Type B pancreatic cell (in vitro differentiated cells): ENCODE data around the gene ZFP82. TPM values are rescaled to one million over a fixed set of nuclear protein-coding genes. Genes with fewer than 3 reads are reported as not detected.

Source experiments
- DNase-seq: peaks from one replicate; pipeline ENCODE4 v3.0.0; 2021; ENCODE audit warnings: mixed read lengths; ENCODE audit not compliant: unreplicated experiment; ENCODE audit errors: extremely low spot score
- H3K27ac Mint-ChIP-seq: 2 replicates; pipeline ENCODE4 v1.8.0; 2021; ENCODE audit warnings: mild to moderate bottlenecking, mixed read lengths
- H3K27me3 Mint-ChIP-seq: 2 replicates; pipeline ENCODE4 v1.8.0; 2021; ENCODE audit warnings: mixed read lengths
- H3K36me3 Mint-ChIP-seq: 2 replicates; pipeline ENCODE4 v1.8.0; 2021; ENCODE audit warnings: mixed read lengths
- H3K4me1 Mint-ChIP-seq: one replicate; pipeline ENCODE4 v1.8.0; 2021; ENCODE audit warnings: mixed read lengths; ENCODE audit not compliant: unreplicated experiment
- H3K4me3 Mint-ChIP-seq: 2 replicates; pipeline ENCODE4 v1.8.0; 2021; ENCODE audit warnings: mild to moderate bottlenecking, mixed read lengths
- H3K9me3 Mint-ChIP-seq: 2 replicates; pipeline ENCODE4 v1.8.0; 2021; ENCODE audit warnings: mixed read lengths
- CTCF ChIP-seq: fragments of 200-600 bp; sonication (generic); conservative IDR thresholded peaks from 2 replicates; pipeline ENCODE4 v1.5.0; 2021; ENCODE audit warnings: antibody characterized with exemption, mild to moderate bottlenecking
- total RNA-seq: library from RNA; stranded (reverse); gene quantifications from 2 replicates; pipeline ENCODE4 v1.2.1, GENCODE V29; 2021; ENCODE audit warnings: low replicate concordance

Gene ZFP82
- total RNA-seq, 1 donor from 2014 or later = 13.0 TPM

- DNase-seq = no peak
- H3K27ac Mint-ChIP-seq = no peak overlapping the region
- peaks cover 68% of the 10 kb centered on the region for H3K36me3 Mint-ChIP-seq
- H3K4me3 Mint-ChIP-seq = no peak overlapping the region
- no peaks in the 10 kb centered on the region for H3K27me3 Mint-ChIP-seq
- no peak for TF ChIP-seq CTCF
- H3K4me1 Mint-ChIP-seq = no peaks in the 10 kb centered on the region
- peaks cover 15% of the 10 kb centered on the region for H3K9me3 Mint-ChIP-seq
These were observed 8.6 kb downstream of the ZFP82 start for GRCh38 chr19:36409841-36410240.

- Mint-ChIP-seq H3K4me3 (no peak overlapping the region), H3K4me1 (no peaks in the 10 kb centered on the region), H3K27me3 (no peaks in the 10 kb centered on the region), H3K36me3 (peaks cover 70% of the 10 kb centered on the region), H3K27ac (no peak overlapping the region), H3K9me3 (peaks cover 15% of the 10 kb centered on the region)
- no peak for TF ChIP-seq CTCF
- DNase-seq = no peak
These were observed 10.3 kb downstream of the ZFP82 start for GRCh38 chr19:36408101-36408500.

- H3K27ac Mint-ChIP-seq = no peak overlapping the region
- no peak for DNase-seq
- peaks cover 11% of the 10 kb centered on the region for H3K9me3 Mint-ChIP-seq
- H3K4me1 Mint-ChIP-seq = no peaks in the 10 kb centered on the region
- H3K36me3 Mint-ChIP-seq = peaks cover 66% of the 10 kb centered on the region
- no peaks in the 10 kb centered on the region for H3K27me3 Mint-ChIP-seq
- TF ChIP-seq CTCF = no peak
- H3K4me3 Mint-ChIP-seq = no peak overlapping the region
These were observed 13.9 kb downstream of the ZFP82 start for GRCh38 chr19:36404498-36404897.

- Mint-ChIP-seq H3K27me3 (no peaks in the 10 kb centered on the region), H3K9me3 (peaks cover 9% of the 10 kb centered on the region), H3K4me1 (no peaks in the 10 kb centered on the region), H3K27ac (no peak overlapping the region), H3K36me3 (peaks cover 64% of the 10 kb centered on the region), H3K4me3 (no peak overlapping the region)
- TF ChIP-seq CTCF = no peak
- no peak for DNase-seq
These were observed 17.0 kb downstream of the ZFP82 start for GRCh38 chr19:36401475-36401874.

- DNase-seq = no peak
- Mint-ChIP-seq H3K27me3 (no peaks in the 10 kb centered on the region), H3K27ac (no peak overlapping the region), H3K36me3 (peaks cover 63% of the 10 kb centered on the region), H3K4me3 (no peak overlapping the region), H3K9me3 (peaks cover 14% of the 10 kb centered on the region), H3K4me1 (no peaks in the 10 kb centered on the region)
- no peak for TF ChIP-seq CTCF
These were observed 19.9 kb downstream of the ZFP82 start for GRCh38 chr19:36398571-36398970.
